SK-N-SH treated with all-trans-retinoic acid at 6 μM for 48 hours (cell line): ENCODE results near the gene RPS24.

Source experiments
- ATAC-seq: fragments of 200-7000 bp; cut with Tn5 transposase; 3 replicates; pipeline ENCODE4 v1.9.1; 2020; ENCODE audit warnings: mild to moderate bottlenecking, moderate library complexity
- ARNTL ChIP-seq: fragments of 450-650 bp; formaldehyde crosslinking; IDR thresholded peaks from 2 replicates; pipeline ENCODE4 v1.5.0; 2020; ENCODE audit warnings: low read depth, mild to moderate bottlenecking, moderate library complexity, borderline replicate concordance
- BACH2 ChIP-seq: fragments of 250-450 bp; sonication (Bioruptor Pico); IDR thresholded peaks from 2 replicates; pipeline ENCODE4 v1.9.0; 2021; ENCODE audit warnings: mild to moderate bottlenecking, borderline replicate concordance
- CSDC2 ChIP-seq: fragments of 250-450 bp; sonication (Bioruptor Pico); IDR thresholded peaks from 2 replicates; pipeline ENCODE4 v1.5.0; 2020; ENCODE audit warnings: mild to moderate bottlenecking, moderate library complexity
- ESRRG ChIP-seq: fragments of 250-450 bp; sonication (Bioruptor Pico); IDR thresholded peaks from 2 replicates; pipeline ENCODE4 v1.6.1; 2021; ENCODE audit warnings: mild to moderate bottlenecking
- GLIS3 ChIP-seq: fragments of 250-450 bp; sonication (Bioruptor Pico); IDR thresholded peaks from 2 replicates; pipeline ENCODE4 v1.5.0; 2020; ENCODE audit warnings: mild to moderate bottlenecking, moderate library complexity
- ISL1 ChIP-seq: fragments of 250-450 bp; sonication (Bioruptor Pico); IDR thresholded peaks from 2 replicates; pipeline ENCODE4 v2.1.2; 2022; ENCODE audit warnings: mild to moderate bottlenecking, moderate library complexity
- OSR1 ChIP-seq: fragments of 250-450 bp; sonication (Bioruptor Pico); IDR thresholded peaks from 2 replicates; pipeline ENCODE4 v1.8.0; 2022; ENCODE audit warnings: moderate library complexity, mild to moderate bottlenecking, inconsistent platforms
- PPARA ChIP-seq: fragments of 250-450 bp; sonication (Bioruptor Pico); IDR thresholded peaks from 2 replicates; pipeline ENCODE4 v1.5.0; 2020; ENCODE audit warnings: mild to moderate bottlenecking, borderline replicate concordance
- RARB ChIP-seq: fragments of 250-450 bp; sonication (Bioruptor Pico); IDR thresholded peaks from 2 replicates; pipeline ENCODE4 v1.8.0; 2021; ENCODE audit warnings: mild to moderate bottlenecking, moderate library complexity
- SNAI2 ChIP-seq: fragments of 250-450 bp; sonication (Bioruptor Pico); IDR thresholded peaks from 2 replicates; pipeline ENCODE4 v1.5.0; 2020; ENCODE audit warnings: mild to moderate bottlenecking, moderate library complexity
- TCF4 ChIP-seq: fragments of 250-450 bp; sonication (Bioruptor Pico); IDR thresholded peaks from 2 replicates; pipeline ENCODE4 v1.8.0; 2021; ENCODE audit warnings: mild to moderate bottlenecking, moderate library complexity, borderline replicate concordance
- TOX ChIP-seq: fragments of 250-450 bp; sonication (Bioruptor Pico); IDR thresholded peaks from 2 replicates; pipeline ENCODE4 v1.8.0; 2021; ENCODE audit warnings: mild to moderate bottlenecking, moderate library complexity, borderline replicate concordance
- ZC3H10 ChIP-seq: fragments of 250-450 bp; sonication (Bioruptor Pico); IDR thresholded peaks from 2 replicates; pipeline ENCODE4 v1.5.1; 2021; ENCODE audit warnings: mild to moderate bottlenecking, moderate library complexity
- ZFP3 ChIP-seq: fragments of 250-450 bp; sonication (Bioruptor Pico); IDR thresholded peaks from 2 replicates; pipeline ENCODE4 v1.5.0; 2020; ENCODE audit warnings: mild to moderate bottlenecking, moderate library complexity
- ZFP30 ChIP-seq: fragments of 450-650 bp; formaldehyde crosslinking; IDR thresholded peaks from 2 replicates; pipeline ENCODE4 v1.5.0; 2022; ENCODE audit warnings: mild to moderate bottlenecking, moderate library complexity
- ZNF565 ChIP-seq: fragments of 450-650 bp; formaldehyde crosslinking; conservative IDR thresholded peaks from 2 replicates; pipeline ENCODE4 v1.5.0; 2020; ENCODE audit warnings: low read depth, mild to moderate bottlenecking, moderate library complexity
- ZNF70 ChIP-seq: fragments of 450-650 bp; formaldehyde crosslinking; IDR thresholded peaks from 2 replicates; pipeline ENCODE4 v1.5.0; 2020; ENCODE audit warnings: mild to moderate bottlenecking, moderate library complexity
- ZNF8 ChIP-seq: fragments of 450-650 bp; formaldehyde crosslinking; IDR thresholded peaks from 2 replicates; pipeline ENCODE4 v1.5.0; 2020; ENCODE audit warnings: mild to moderate bottlenecking, moderate library complexity
- TF ChIP-seq, protein P1 (sequence below): fragments of 250-450 bp; sonication (Bioruptor Pico); IDR thresholded peaks from 2 replicates; pipeline ENCODE4 v1.5.1; 2020; ENCODE audit warnings: low read depth, mild to moderate bottlenecking, moderate library complexity
- TF ChIP-seq, protein P2 (sequence below): fragments of 250-450 bp; sonication (Bioruptor Pico); IDR thresholded peaks from 2 replicates; pipeline ENCODE4 v1.5.1; 2021; ENCODE audit warnings: mild to moderate bottlenecking, moderate library complexity
- TF ChIP-seq, protein P3 (sequence below): fragments of 250-450 bp; sonication (Bioruptor Pico); IDR thresholded peaks from 2 replicates; pipeline ENCODE4 v1.5.0; 2020; ENCODE audit warnings: mild to moderate bottlenecking, moderate library complexity
- TF ChIP-seq, protein P4 (sequence below): fragments of 250-450 bp; sonication (Bioruptor Pico); IDR thresholded peaks from 2 replicates; pipeline ENCODE4 v1.8.0; 2021; ENCODE audit warnings: low read depth, mild to moderate bottlenecking, moderate library complexity, borderline replicate concordance
- TF ChIP-seq, protein P5 (sequence below): fragments of 250-450 bp; sonication (Bioruptor Pico); IDR thresholded peaks from 2 replicates; pipeline ENCODE4 v1.8.0; 2020; ENCODE audit warnings: mild to moderate bottlenecking, moderate library complexity, borderline replicate concordance

RPS24 gene

DNA sequence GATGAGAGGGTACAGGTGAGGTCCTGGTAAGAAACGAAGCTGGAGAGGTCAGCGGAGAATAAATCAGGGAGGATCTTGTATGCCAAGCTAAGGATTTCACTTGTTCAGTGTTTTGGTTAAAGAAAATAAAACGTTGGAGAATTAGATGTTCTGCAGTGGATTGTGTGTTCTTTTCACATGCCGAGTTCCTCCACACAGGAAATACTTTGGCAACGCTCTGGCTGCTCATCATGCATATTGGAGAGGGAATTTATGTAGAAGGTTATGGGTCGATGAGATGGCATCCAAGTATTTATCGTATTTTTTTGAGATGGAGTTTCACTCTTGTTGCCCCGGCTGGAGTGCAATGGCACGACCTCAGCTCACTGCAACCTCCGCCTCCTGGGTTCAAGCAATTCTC is 11.0 kb downstream of the RPS24 start:
- ATAC-seq, result no peak
- TF ChIP-seq OSR1 (CRISPR knock-in tag), result no peak
- TF ChIP-seq, protein P1, sequence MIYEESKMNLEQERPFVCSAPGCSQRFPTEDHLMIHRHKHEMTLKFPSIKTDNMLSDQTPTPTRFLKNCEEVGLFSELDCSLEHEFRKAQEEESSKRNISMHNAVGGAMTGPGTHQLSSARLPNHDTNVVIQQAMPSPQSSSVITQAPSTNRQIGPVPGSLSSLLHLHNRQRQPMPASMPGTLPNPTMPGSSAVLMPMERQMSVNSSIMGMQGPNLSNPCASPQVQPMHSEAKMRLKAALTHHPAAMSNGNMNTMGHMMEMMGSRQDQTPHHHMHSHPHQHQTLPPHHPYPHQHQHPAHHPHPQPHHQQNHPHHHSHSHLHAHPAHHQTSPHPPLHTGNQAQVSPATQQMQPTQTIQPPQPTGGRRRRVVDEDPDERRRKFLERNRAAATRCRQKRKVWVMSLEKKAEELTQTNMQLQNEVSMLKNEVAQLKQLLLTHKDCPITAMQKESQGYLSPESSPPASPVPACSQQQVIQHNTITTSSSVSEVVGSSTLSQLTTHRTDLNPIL, result no peak
- no peak for TF ChIP-seq SNAI2
- no peak for TF ChIP-seq ZNF565 (CRISPR knock-in tag)
- TF ChIP-seq, protein P2, sequence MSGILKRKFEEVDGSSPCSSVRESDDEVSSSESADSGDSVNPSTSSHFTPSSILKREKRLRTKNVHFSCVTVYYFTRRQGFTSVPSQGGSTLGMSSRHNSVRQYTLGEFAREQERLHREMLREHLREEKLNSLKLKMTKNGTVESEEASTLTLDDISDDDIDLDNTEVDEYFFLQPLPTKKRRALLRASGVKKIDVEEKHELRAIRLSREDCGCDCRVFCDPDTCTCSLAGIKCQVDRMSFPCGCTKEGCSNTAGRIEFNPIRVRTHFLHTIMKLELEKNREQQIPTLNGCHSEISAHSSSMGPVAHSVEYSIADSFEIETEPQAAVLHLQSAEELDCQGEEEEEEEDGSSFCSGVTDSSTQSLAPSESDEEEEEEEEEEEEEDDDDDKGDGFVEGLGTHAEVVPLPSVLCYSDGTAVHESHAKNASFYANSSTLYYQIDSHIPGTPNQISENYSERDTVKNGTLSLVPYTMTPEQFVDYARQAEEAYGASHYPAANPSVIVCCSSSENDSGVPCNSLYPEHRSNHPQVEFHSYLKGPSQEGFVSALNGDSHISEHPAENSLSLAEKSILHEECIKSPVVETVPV, result no peak
- no peak for TF ChIP-seq ZFP3 (CRISPR knock-in tag)
- TF ChIP-seq ZNF8, result no peak
- no peak for TF ChIP-seq BACH2
- no peak for TF ChIP-seq CSDC2
- no peak for TF ChIP-seq TCF4 (CRISPR knock-in tag)
- TF ChIP-seq ZC3H10 (CRISPR knock-in tag), result no peak
- no peak for TF ChIP-seq PPARA (CRISPR knock-in tag)
- TF ChIP-seq, protein P3, sequence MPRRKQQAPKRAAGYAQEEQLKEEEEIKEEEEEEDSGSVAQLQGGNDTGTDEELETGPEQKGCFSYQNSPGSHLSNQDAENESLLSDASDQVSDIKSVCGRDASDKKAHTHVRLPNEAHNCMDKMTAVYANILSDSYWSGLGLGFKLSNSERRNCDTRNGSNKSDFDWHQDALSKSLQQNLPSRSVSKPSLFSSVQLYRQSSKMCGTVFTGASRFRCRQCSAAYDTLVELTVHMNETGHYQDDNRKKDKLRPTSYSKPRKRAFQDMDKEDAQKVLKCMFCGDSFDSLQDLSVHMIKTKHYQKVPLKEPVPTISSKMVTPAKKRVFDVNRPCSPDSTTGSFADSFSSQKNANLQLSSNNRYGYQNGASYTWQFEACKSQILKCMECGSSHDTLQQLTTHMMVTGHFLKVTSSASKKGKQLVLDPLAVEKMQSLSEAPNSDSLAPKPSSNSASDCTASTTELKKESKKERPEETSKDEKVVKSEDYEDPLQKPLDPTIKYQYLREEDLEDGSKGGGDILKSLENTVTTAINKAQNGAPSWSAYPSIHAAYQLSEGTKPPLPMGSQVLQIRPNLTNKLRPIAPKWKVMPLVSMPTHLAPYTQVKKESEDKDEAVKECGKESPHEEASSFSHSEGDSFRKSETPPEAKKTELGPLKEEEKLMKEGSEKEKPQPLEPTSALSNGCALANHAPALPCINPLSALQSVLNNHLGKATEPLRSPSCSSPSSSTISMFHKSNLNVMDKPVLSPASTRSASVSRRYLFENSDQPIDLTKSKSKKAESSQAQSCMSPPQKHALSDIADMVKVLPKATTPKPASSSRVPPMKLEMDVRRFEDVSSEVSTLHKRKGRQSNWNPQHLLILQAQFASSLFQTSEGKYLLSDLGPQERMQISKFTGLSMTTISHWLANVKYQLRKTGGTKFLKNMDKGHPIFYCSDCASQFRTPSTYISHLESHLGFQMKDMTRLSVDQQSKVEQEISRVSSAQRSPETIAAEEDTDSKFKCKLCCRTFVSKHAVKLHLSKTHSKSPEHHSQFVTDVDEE (CRISPR knock-in tag), result no peak

DNA sequence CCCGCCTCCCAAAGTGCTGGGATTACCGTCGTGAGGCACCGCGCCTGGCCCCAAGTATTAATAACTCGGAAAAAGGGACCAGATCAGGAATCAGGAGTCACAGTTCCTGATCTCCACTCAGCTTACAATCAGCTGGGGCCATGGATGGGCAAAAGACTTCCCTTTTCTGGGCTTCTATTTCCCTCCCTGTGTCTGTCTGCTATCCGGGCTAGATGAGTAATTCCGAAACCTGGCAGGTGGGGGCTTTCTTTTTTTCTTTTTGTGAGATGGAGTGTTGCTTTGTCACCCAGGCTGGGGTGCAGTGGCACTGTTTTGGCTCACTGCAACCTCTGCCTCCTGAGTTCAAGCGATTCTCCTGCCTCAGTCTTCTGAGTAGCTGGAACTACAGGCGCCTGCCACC is 11.6 kb downstream of the RPS24 start:
- TF ChIP-seq ARNTL (CRISPR knock-in tag) (no peak), BACH2 (no peak), TOX (no peak), ZNF565 (CRISPR knock-in tag) (no peak), SNAI2 (no peak), ZFP30 (CRISPR knock-in tag) (no peak), ISL1 (CRISPR knock-in tag) (no peak), ZNF70 (CRISPR knock-in tag) (no peak), ESRRG (CRISPR knock-in tag) (no peak), CSDC2 (no peak)
- TF ChIP-seq, protein P1, result no peak
- TF ChIP-seq, protein P4, sequence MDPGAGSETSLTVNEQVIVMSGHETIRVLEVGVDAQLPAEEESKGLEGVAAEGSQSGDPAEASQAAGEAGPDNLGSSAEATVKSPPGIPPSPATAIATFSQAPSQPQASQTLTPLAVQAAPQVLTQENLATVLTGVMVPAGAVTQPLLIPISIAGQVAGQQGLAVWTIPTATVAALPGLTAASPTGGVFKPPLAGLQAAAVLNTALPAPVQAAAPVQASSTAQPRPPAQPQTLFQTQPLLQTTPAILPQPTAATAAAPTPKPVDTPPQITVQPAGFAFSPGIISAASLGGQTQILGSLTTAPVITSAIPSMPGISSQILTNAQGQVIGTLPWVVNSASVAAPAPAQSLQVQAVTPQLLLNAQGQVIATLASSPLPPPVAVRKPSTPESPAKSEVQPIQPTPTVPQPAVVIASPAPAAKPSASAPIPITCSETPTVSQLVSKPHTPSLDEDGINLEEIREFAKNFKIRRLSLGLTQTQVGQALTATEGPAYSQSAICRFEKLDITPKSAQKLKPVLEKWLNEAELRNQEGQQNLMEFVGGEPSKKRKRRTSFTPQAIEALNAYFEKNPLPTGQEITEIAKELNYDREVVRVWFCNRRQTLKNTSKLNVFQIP, result no peak
- no peak for ATAC-seq

DNA sequence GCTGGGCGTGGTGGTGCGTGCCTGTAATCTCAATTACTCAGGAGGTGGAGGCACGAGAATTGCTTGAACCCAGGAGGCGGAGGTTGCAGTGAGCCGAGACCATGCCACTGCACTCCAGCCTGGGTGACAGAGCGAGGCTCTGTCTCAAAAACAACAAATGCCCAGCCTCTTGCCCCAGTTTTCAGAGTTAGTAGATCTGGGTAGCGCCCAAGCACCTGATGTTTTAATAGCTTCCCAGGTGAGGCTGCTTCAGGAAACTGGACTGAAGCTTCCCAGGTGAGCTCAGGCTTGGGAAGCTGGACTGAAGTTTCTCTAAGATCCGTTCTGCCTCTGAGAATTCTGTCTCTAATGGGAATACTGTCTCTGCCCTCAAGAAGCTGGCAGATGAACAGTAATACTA is 12.2 kb downstream of the RPS24 start:
- TF ChIP-seq ARNTL (CRISPR knock-in tag) (no peak), BACH2 (no peak), PPARA (CRISPR knock-in tag) (no peak), ISL1 (CRISPR knock-in tag) (no peak), GLIS3 (no peak), SNAI2 (no peak), ESRRG (CRISPR knock-in tag) (no peak), ZNF70 (CRISPR knock-in tag) (no peak), ZFP3 (CRISPR knock-in tag) (no peak), TCF4 (CRISPR knock-in tag) (no peak), TOX (no peak), OSR1 (CRISPR knock-in tag) (no peak), CSDC2 (no peak), ZC3H10 (CRISPR knock-in tag) (no peak), RARB (no peak)
- TF ChIP-seq, protein P5, sequence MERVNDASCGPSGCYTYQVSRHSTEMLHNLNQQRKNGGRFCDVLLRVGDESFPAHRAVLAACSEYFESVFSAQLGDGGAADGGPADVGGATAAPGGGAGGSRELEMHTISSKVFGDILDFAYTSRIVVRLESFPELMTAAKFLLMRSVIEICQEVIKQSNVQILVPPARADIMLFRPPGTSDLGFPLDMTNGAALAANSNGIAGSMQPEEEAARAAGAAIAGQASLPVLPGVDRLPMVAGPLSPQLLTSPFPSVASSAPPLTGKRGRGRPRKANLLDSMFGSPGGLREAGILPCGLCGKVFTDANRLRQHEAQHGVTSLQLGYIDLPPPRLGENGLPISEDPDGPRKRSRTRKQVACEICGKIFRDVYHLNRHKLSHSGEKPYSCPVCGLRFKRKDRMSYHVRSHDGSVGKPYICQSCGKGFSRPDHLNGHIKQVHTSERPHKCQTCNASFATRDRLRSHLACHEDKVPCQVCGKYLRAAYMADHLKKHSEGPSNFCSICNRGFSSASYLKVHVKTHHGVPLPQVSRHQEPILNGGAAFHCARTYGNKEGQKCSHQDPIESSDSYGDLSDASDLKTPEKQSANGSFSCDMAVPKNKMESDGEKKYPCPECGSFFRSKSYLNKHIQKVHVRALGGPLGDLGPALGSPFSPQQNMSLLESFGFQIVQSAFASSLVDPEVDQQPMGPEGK (CRISPR knock-in tag), result no peak
- TF ChIP-seq, protein P1, result no peak
- TF ChIP-seq, protein P4, result no peak
- TF ChIP-seq, all 23 proteins: peak for 0
- no peak for ATAC-seq
